GM12878 (cell line): ENCODE measurements around the gene TCN1. TPM values are rescaled to one million over a fixed set of nuclear protein-coding genes. Genes with fewer than 3 reads are reported as not detected.

ENCODE experiments used
- ATAC-seq: fragments of 200-7000 bp; cut with Tn5 transposase; 3 replicates; pipeline ENCODE4 v1.9.1; 2020; ENCODE audit warnings: mild to moderate bottlenecking, moderate library complexity
- BruUV-seq: library from RNA; stranded (reverse); fragments of 400-500 nt; replicated peaks from 2 replicates; lab custom pipeline; 2021; lab: Mats Ljungman, UMichigan
- CTCF ChIA-PET: fragments of 300-600 bp; sonication (Branson Sonifier 250); formaldehyde crosslinking; extraction: SDS; loops from one replicate; lab custom pipeline; 2021; ENCODE audit warnings: inconsistent platforms; lab: Yijun Ruan, JAX
- POLR2A ChIA-PET: fragments of 350-600 bp; formaldehyde crosslinking; extraction: SDS; loops from one replicate; lab custom pipeline; 2021; ENCODE audit warnings: inconsistent platforms; lab: Charles Lee
- RAD21 ChIA-PET: fragments of 300-600 bp; sonication (Branson Sonifier 250); formaldehyde crosslinking; loops from one replicate; lab custom pipeline; 2023; ENCODE audit warnings: antibody characterized with exemption; ENCODE audit not compliant: unreplicated experiment; lab: Charles Lee
- SMC1A ChIA-PET: fragments of 300-600 bp; sonication (Branson Sonifier 250); formaldehyde crosslinking; loops from one replicate; lab custom pipeline; 2023; ENCODE audit not compliant: unreplicated experiment, uncharacterized antibody; lab: Charles Lee
- DNase-seq: peaks from one replicate; pipeline ENCODE4 v3.0.0-alpha.2; 2011; ENCODE audit warnings: low read depth, low spot score
- FAIRE-seq: peaks from 3 replicates; lab custom pipeline; 2011; peaks lifted over from hg19 to GRCh38; lab: Jason Lieb, UNC
- H2AFZ ChIP-seq: 2 replicates; pipeline ENCODE4 v1.6.0; 2011; ENCODE audit warnings: low read depth, low read length, control low read depth; ENCODE audit not compliant: control insufficient read depth
- H3K27ac ChIP-seq: 2 replicates; pipeline ENCODE4 v1.5.1; 2011; ENCODE audit warnings: control low read depth; ENCODE audit not compliant: control insufficient read depth, insufficient read depth
- H3K27me3 ChIP-seq, 2 experiments: replicated peaks in 1 of 2; 2 replicates each; pipeline versions ENCODE4 v1.6.0 to v1.6.1; 2011; ENCODE audit warnings: low read length in 1 of 2; ENCODE audit not compliant: control insufficient read depth in 2 of 2, insufficient read depth in 2 of 2
- H3K36me3 ChIP-seq, 2 experiments: 2 replicates each; pipeline ENCODE4 v1.5.1; 2011; ENCODE audit warnings: low read length in 1 of 2; ENCODE audit not compliant: control insufficient read depth in 2 of 2, insufficient read depth in 2 of 2
- H3K4me1 ChIP-seq: 2 replicates; pipeline ENCODE4 v1.6.1; 2011; ENCODE audit warnings: mild to moderate bottlenecking, low read length, moderate library complexity, mixed read lengths; ENCODE audit not compliant: control insufficient read depth, insufficient read depth
- H3K4me2 ChIP-seq: 2 replicates; pipeline ENCODE4 v1.6.0; 2011; ENCODE audit warnings: control low read depth; ENCODE audit not compliant: control insufficient read depth, insufficient read depth
- H3K4me3 ChIP-seq: fragments of 200-600 bp; sonication (generic); 2 replicates; pipeline ENCODE4 v1.5.1; 2016
- H3K79me2 ChIP-seq: 2 replicates; pipeline ENCODE4 v1.6.0; 2011; ENCODE audit warnings: low read length; ENCODE audit not compliant: control insufficient read depth, insufficient read depth
- H3K9ac ChIP-seq: 2 replicates; pipeline ENCODE4 v1.8.0; 2011; ENCODE audit warnings: low read length, control low read depth, mixed read lengths; ENCODE audit not compliant: control insufficient read depth, insufficient read depth
- H3K9me3 ChIP-seq: replicated peaks from 3 replicates; pipeline ENCODE4 v1.5.1; 2011; ENCODE audit warnings: mild to moderate bottlenecking, low read length; ENCODE audit not compliant: control insufficient read depth, insufficient read depth
- H4K20me1 ChIP-seq: 2 replicates; pipeline ENCODE4 v1.6.0; 2011; ENCODE audit not compliant: control insufficient read depth, insufficient read depth
- CEBPB ChIP-seq, 2 experiments: fragments of 150-350 bp in 1 of 2; IDR thresholded peaks; 2 replicates each; pipeline ENCODE4 v1.6.1; 2012 to 2014; ENCODE audit warnings: low read depth in 2 of 2, low read length in 2 of 2, borderline replicate concordance in 1 of 2, inconsistent platforms in 1 of 2
- E2F8 ChIP-seq: fragments of 450-650 bp; IDR thresholded peaks from 2 replicates; pipeline ENCODE4 v1.6.1; 2018; ENCODE audit warnings: mild to moderate bottlenecking, low read depth, moderate library complexity; ENCODE audit not compliant: partially characterized antibody
- EED ChIP-seq: sonication (generic); IDR thresholded peaks from 2 replicates; pipeline ENCODE4 v1.6.1; 2016; ENCODE audit warnings: antibody characterized with exemption, low read depth
- ESRRA ChIP-seq: IDR thresholded peaks from 2 replicates; pipeline ENCODE4 v1.6.1; 2012; ENCODE audit warnings: mild to moderate bottlenecking, low read length, improper control_type of control experiment
- EZH2 ChIP-seq: IDR thresholded peaks from 2 replicates; pipeline ENCODE4 v1.6.1; 2012; ENCODE audit warnings: low read depth, mild to moderate bottlenecking, control low read depth, inconsistent platforms, low read length, borderline replicate concordance; ENCODE audit not compliant: control insufficient read depth
- LARP7 ChIP-seq: fragments of 450-650 bp; IDR thresholded peaks from 2 replicates; pipeline ENCODE4 v1.6.1; 2017; ENCODE audit warnings: mild to moderate bottlenecking
- MEF2B ChIP-seq: fragments of 450-650 bp; IDR thresholded peaks from 2 replicates; pipeline ENCODE4 v1.6.1; 2018; ENCODE audit warnings: mild to moderate bottlenecking, moderate library complexity; ENCODE audit not compliant: partially characterized antibody, poor library complexity, severe bottlenecking
- PAX8 ChIP-seq: fragments of 450-650 bp; IDR thresholded peaks from 2 replicates; pipeline ENCODE4 v1.6.1; 2017; ENCODE audit warnings: mild to moderate bottlenecking, moderate library complexity
- SREBF2 ChIP-seq: IDR thresholded peaks from 2 replicates; pipeline ENCODE4 v1.6.1; 2012; ENCODE audit warnings: mild to moderate bottlenecking, low read length
- TCF12 ChIP-seq: IDR thresholded peaks from 2 replicates; pipeline ENCODE4 v1.6.1; 2011; ENCODE audit warnings: low read depth, mild to moderate bottlenecking, low read length
- in situ Hi-C: fragments of 300-500 bp; cut with MboI; formaldehyde crosslinking; loops from 9 replicates; pipeline ENCODE4 v1.14.3; 2018; ENCODE audit warnings: mixed read lengths
- intact Hi-C: fragments of 100-400 bp; cut with micrococcal nuclease; formaldehyde crosslinking; loops from one replicate; pipeline ENCODE4 v1.14.2; 2022; ENCODE audit not compliant: unreplicated experiment
- polyA plus RNA-seq, 11 experiments: library from polyadenylated mRNA; depleted of rRNA in 4 of 11; unstranded in 6 of 11; stranded (reverse) in 5 of 11; fragments of >200 nt; fragmentation: Nextera tagmentation in 4 of 11; fragmentation: Illumina TruSeq in 1 of 11; extraction: Ambion mirVana in 4 of 11; extraction: Trizol in 1 of 11; gene quantifications; 1 replicate in 1 of 11; 2 replicates in 10 of 11; pipeline versions ENCODE4 v1.2.1 to v1.2.3, GENCODE V29; 2011 to 2016; ENCODE audit warnings: inconsistent platforms in 2 of 11, missing spikeins in 2 of 11, low read depth in 1 of 11
- total RNA-seq, 4 experiments: library from RNA; depleted of rRNA in 3 of 4; stranded (reverse); fragments of >200 nt in 3 of 4; fragmentation: Illumina TruSeq in 1 of 4; extraction: Trizol in 1 of 4; gene quantifications; 2 replicates each; pipeline versions ENCODE4 v1.2.1 to v1.2.3, GENCODE V29; 2013 to 2021
- TF ChIP-seq, protein P1 (sequence below): fragments of 450-650 bp; IDR thresholded peaks from 2 replicates; pipeline ENCODE4 v1.6.1; 2016; ENCODE audit warnings: mild to moderate bottlenecking
- TF ChIP-seq, protein P2 (sequence below): IDR thresholded peaks from 2 replicates; pipeline ENCODE4 v1.6.1; 2012; ENCODE audit warnings: mild to moderate bottlenecking, low read depth, low read length

The TCN1 gene
- total and polyA plus RNA-seq, 10 of the 15 experiments (the other 5 are each of a cell fraction or from before 2014, with no cell fraction given): not detected

DNA sequence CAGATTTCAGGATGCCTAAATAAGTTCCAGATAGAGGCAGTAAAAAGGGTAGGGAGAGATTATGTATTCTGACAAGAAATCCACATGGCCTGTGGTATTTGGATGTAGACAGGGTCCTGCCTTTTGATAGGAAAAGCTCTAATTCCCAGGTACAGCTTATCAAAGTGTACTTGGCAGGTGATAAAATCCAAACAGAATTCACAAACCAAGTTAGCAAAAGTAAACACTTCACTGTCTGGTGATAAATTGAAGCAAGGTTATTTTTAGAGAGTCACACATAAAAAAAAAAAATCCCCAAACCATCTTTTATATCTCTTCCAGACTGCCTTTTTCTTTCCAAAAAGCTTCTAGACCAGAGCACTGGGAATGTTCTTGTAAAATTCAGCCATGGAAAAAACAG lies 26.7 kb downstream of the TCN1 start:
- Histone ChIP-seq H4K20me1 (no peaks in the 10 kb centered on the region), H3K4me2 (no peak overlapping the region), H3K79me2 (no peaks in the 10 kb centered on the region), H3K9ac (no peak overlapping the region), H3K9me3 (no peaks in the 10 kb centered on the region), H3K4me1 (no peaks in the 10 kb centered on the region), H3K27ac (no peak overlapping the region), H3K27me3 (no peaks in the 10 kb centered on the region), H3K36me3 (no peaks in the 10 kb centered on the region), H2AFZ (no peak overlapping the region), H3K4me3 (no peak overlapping the region)
- ChIA-PET CTCF (no interaction called here), RAD21 (no interaction called here), POLR2A (no interaction called here), SMC1A (no interaction called here)
- BruUV-seq: no TSS peak
- TF ChIP-seq PAX8 (no peak), E2F8 (no peak), CEBPB (IDR thresholded peaks at IDR 0.05; ENCODE audit: borderline replicate concordance in 1 of 2, low read depth in 2 of 2, low read length in 2 of 2) (no peak), EZH2 (no peak), LARP7 (no peak), MEF2B (no peak), TCF12 (no peak), EED (no peak), SREBF2 (no peak), ESRRA (no peak)
- TF ChIP-seq, protein P1, sequence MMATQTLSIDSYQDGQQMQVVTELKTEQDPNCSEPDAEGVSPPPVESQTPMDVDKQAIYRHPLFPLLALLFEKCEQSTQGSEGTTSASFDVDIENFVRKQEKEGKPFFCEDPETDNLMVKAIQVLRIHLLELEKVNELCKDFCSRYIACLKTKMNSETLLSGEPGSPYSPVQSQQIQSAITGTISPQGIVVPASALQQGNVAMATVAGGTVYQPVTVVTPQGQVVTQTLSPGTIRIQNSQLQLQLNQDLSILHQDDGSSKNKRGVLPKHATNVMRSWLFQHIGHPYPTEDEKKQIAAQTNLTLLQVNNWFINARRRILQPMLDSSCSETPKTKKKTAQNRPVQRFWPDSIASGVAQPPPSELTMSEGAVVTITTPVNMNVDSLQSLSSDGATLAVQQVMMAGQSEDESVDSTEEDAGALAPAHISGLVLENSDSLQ: no peak
- TF ChIP-seq, protein P2, sequence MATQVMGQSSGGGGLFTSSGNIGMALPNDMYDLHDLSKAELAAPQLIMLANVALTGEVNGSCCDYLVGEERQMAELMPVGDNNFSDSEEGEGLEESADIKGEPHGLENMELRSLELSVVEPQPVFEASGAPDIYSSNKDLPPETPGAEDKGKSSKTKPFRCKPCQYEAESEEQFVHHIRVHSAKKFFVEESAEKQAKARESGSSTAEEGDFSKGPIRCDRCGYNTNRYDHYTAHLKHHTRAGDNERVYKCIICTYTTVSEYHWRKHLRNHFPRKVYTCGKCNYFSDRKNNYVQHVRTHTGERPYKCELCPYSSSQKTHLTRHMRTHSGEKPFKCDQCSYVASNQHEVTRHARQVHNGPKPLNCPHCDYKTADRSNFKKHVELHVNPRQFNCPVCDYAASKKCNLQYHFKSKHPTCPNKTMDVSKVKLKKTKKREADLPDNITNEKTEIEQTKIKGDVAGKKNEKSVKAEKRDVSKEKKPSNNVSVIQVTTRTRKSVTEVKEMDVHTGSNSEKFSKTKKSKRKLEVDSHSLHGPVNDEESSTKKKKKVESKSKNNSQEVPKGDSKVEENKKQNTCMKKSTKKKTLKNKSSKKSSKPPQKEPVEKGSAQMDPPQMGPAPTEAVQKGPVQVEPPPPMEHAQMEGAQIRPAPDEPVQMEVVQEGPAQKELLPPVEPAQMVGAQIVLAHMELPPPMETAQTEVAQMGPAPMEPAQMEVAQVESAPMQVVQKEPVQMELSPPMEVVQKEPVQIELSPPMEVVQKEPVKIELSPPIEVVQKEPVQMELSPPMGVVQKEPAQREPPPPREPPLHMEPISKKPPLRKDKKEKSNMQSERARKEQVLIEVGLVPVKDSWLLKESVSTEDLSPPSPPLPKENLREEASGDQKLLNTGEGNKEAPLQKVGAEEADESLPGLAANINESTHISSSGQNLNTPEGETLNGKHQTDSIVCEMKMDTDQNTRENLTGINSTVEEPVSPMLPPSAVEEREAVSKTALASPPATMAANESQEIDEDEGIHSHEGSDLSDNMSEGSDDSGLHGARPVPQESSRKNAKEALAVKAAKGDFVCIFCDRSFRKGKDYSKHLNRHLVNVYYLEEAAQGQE: no peak
- intact Hi-C loops: no loop called here
- ATAC-seq (no peak), FAIRE-seq (no peak), DNase-seq (no peak)
- in situ Hi-C loops: no loop called here
